Neural cell (in vitro differentiated cells): Measurements from ENCODE around the gene ADGRG1. TPM values are rescaled to one million over a fixed set of nuclear protein-coding genes. Genes with fewer than 3 reads are reported as not detected.

Source experiments
- H2AFZ ChIP-seq: fragments of 200-600, 300-800 bp; sonication (generic), shearing (Covaris generic); 2 replicates; pipeline ENCODE4 v1.6.0; 2014; ENCODE audit warnings: low read depth, mild to moderate bottlenecking, antibody characterized with exemption, low read length, moderate library complexity
- H3F3A ChIP-seq: fragments of 200-600 bp; shearing (Covaris generic); 2 replicates; pipeline ENCODE4 v1.6.1; 2016; ENCODE audit warnings: mild to moderate bottlenecking, moderate library complexity, mixed read lengths, antibody characterized with exemption, low read length; ENCODE audit not compliant: insufficient read depth, poor library complexity, severe bottlenecking
- H3K27ac ChIP-seq: fragments of 200-600, 300-800 bp; sonication (generic), shearing (Covaris generic); 2 replicates; pipeline ENCODE4 v1.5.1; 2014; ENCODE audit warnings: mild to moderate bottlenecking, low read length, moderate library complexity
- H3K27me3 ChIP-seq: fragments of 300-800, 200-600 bp; sonication (generic), shearing (Covaris generic); 2 replicates; pipeline ENCODE4 v1.6.0; 2014; ENCODE audit warnings: mild to moderate bottlenecking, low read depth, low read length, moderate library complexity; ENCODE audit not compliant: insufficient read depth
- H3K36me3 ChIP-seq: fragments of 300-800, 200-600 bp; sonication (generic), shearing (Covaris generic); 2 replicates; pipeline ENCODE4 v1.5.1; 2014; ENCODE audit warnings: mild to moderate bottlenecking, antibody characterized with exemption, low read length, moderate library complexity; ENCODE audit not compliant: insufficient read depth
- H3K4me2 ChIP-seq: fragments of 300-800, 200-600 bp; sonication (generic), shearing (Covaris generic); 2 replicates; pipeline ENCODE4 v1.6.0; 2014; ENCODE audit warnings: mild to moderate bottlenecking, low read length
- H3K4me3 ChIP-seq: fragments of 300-800, 200-600 bp; sonication (generic), shearing (Covaris generic); 2 replicates; pipeline ENCODE4 v1.5.1; 2014; ENCODE audit warnings: mild to moderate bottlenecking, low read length, moderate library complexity
- H3K79me2 ChIP-seq: fragments of 200-600 bp; shearing (Covaris generic); replicated peaks from 2 replicates; pipeline ENCODE4 v1.6.0; 2014; ENCODE audit warnings: mild to moderate bottlenecking, low read length, moderate library complexity; ENCODE audit not compliant: insufficient read depth
- H3K9ac ChIP-seq: fragments of 300-800, 200-600 bp; sonication (generic), shearing (Covaris generic); 2 replicates; pipeline ENCODE4 v1.6.1; 2016; ENCODE audit warnings: mild to moderate bottlenecking, low read length, mixed read lengths
- H3K9me2 ChIP-seq: fragments of 200-600 bp; shearing (Covaris generic); 2 replicates; pipeline ENCODE4 v1.6.1; 2016; ENCODE audit warnings: mild to moderate bottlenecking, low read length, mixed read lengths; ENCODE audit not compliant: insufficient read depth
- H3K9me3 ChIP-seq: fragments of 200-600, 300-800 bp; sonication (generic), shearing (Covaris generic); 2 replicates; pipeline ENCODE4 v1.6.1; 2016; ENCODE audit warnings: mild to moderate bottlenecking, mixed run types, low read length, moderate library complexity, mixed read lengths
- H4K20me1 ChIP-seq: fragments of 200-600 bp; shearing (Covaris generic); 2 replicates; pipeline ENCODE4 v1.6.1; 2016; ENCODE audit warnings: mild to moderate bottlenecking, mixed run types; ENCODE audit not compliant: insufficient read depth
- EP300 ChIP-seq: fragments of 450-650 bp; conservative IDR thresholded peaks from 2 replicates; pipeline ENCODE4 v1.6.1; 2014; ENCODE audit warnings: antibody characterized with exemption, mild to moderate bottlenecking, moderate library complexity; ENCODE audit not compliant: poor library complexity, severe bottlenecking
- EZH2 ChIP-seq: fragments of 200-600, 300-800 bp; shearing (Covaris generic), sonication (generic); IDR thresholded peaks from 2 replicates; pipeline ENCODE4 v1.6.1; 2014; ENCODE audit warnings: antibody characterized with exemption, low read length, borderline replicate concordance, mild to moderate bottlenecking; ENCODE audit not compliant: insufficient read depth, poor library complexity, severe bottlenecking
- MXI1 ChIP-seq: fragments of 450-650 bp; conservative IDR thresholded peaks from 2 replicates; pipeline ENCODE4 v1.6.1; 2014; ENCODE audit warnings: antibody characterized with exemption, mild to moderate bottlenecking; ENCODE audit not compliant: poor library complexity, severe bottlenecking
- POLR2AphosphoS5 ChIP-seq: IDR thresholded peaks from 2 replicates; pipeline ENCODE4 v1.6.1; 2012
- RAD21 ChIP-seq: fragments of 450-650 bp; conservative IDR thresholded peaks from 2 replicates; pipeline ENCODE4 v1.6.1; 2014; ENCODE audit warnings: antibody characterized with exemption, mild to moderate bottlenecking, moderate library complexity
- SMC3 ChIP-seq: fragments of 450-650 bp; conservative IDR thresholded peaks from 2 replicates; pipeline ENCODE4 v1.6.1; 2014; ENCODE audit warnings: antibody characterized with exemption, mild to moderate bottlenecking, moderate library complexity; ENCODE audit not compliant: poor library complexity
- TAF1 ChIP-seq: IDR thresholded peaks from 2 replicates; pipeline ENCODE4 v1.6.1; 2012; ENCODE audit warnings: low read depth
- polyA plus RNA-seq: library from polyadenylated mRNA; depleted of rRNA; stranded (reverse); fragments of >200 nt; gene quantifications from 2 replicates; pipeline ENCODE4 v1.2.3, GENCODE V29; 2014
- TF ChIP-seq, protein P1 (sequence below): fragments of 450-650 bp; IDR thresholded peaks from 2 replicates; pipeline ENCODE4 v1.5.1; 2014; ENCODE audit warnings: antibody characterized with exemption, mild to moderate bottlenecking, moderate library complexity; ENCODE audit not compliant: poor library complexity, severe bottlenecking
- TF ChIP-seq, protein P2 (sequence below): IDR thresholded peaks from 2 replicates; pipeline ENCODE4 v1.6.1; 2012; ENCODE audit warnings: borderline replicate concordance

The ADGRG1 gene
- polyA plus RNA-seq, 1 donor from 2014 or later: 86.8 TPM

GRCh38 chr16:57646388-57647039, 18.1 kb downstream of the ADGRG1 start:
- Histone ChIP-seq H3K79me2 (peaks cover 64% of the 10 kb centered on the region), H3K4me2 (no peak overlapping the region), H3F3A (no peaks in the 10 kb centered on the region), H3K36me3 (peaks cover 16% of the 10 kb centered on the region), H3K4me3 (no peak overlapping the region), H3K9me2 (no peaks in the 10 kb centered on the region), H3K27me3 (no peaks in the 10 kb centered on the region), H2AFZ (no peak overlapping the region), H3K9ac (no peak overlapping the region), H3K9me3 (no peaks in the 10 kb centered on the region), H3K27ac (no peak overlapping the region), H4K20me1 (peaks cover 60% of the 10 kb centered on the region)
- no peak for TF ChIP-seq POLR2AphosphoS5
- TF ChIP-seq MXI1: no peak
- TF ChIP-seq, protein P1, sequence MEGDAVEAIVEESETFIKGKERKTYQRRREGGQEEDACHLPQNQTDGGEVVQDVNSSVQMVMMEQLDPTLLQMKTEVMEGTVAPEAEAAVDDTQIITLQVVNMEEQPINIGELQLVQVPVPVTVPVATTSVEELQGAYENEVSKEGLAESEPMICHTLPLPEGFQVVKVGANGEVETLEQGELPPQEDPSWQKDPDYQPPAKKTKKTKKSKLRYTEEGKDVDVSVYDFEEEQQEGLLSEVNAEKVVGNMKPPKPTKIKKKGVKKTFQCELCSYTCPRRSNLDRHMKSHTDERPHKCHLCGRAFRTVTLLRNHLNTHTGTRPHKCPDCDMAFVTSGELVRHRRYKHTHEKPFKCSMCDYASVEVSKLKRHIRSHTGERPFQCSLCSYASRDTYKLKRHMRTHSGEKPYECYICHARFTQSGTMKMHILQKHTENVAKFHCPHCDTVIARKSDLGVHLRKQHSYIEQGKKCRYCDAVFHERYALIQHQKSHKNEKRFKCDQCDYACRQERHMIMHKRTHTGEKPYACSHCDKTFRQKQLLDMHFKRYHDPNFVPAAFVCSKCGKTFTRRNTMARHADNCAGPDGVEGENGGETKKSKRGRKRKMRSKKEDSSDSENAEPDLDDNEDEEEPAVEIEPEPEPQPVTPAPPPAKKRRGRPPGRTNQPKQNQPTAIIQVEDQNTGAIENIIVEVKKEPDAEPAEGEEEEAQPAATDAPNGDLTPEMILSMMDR: no peak

DNA sequence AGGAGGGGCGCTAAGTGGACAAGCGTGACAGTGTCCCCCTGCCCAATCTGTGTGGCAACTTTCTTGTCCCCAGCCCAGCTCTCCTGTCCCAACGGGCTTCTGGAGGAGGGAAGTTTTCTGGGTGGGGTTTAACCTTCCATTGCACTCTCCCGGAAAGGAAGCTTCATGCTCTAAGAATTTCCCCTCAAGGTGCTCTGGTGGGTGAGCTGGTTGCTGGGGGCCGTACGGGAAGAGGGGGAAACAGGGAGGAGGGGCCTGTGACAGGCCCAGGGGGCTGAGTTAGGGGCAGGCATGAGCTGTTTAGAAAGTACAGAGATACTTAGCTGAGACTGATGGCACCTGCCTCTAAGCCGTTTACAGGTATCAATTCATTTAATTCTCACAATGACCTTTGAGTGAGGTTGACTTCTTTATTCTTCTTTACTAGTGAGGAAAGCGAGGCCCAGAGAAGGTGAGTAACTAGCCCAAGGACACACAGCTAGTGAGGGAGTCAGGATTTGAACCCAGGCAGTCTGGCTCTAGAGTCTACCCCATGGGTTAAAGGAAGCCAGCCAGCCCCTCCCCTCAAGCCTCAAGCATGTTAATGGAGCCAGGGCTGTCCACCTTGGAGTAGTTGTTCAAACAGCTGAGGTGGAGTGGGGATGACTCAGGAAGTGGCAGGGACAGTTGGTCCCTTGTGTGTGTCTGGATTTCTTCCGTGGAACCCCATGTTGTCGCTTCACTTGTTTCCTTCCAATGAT, 18.9 kb downstream of the ADGRG1 start:
- H3K4me3 ChIP-seq: no peak overlapping the region
- TF ChIP-seq TAF1: no peak
- no peak for TF ChIP-seq SMC3
- TF ChIP-seq, protein P2, sequence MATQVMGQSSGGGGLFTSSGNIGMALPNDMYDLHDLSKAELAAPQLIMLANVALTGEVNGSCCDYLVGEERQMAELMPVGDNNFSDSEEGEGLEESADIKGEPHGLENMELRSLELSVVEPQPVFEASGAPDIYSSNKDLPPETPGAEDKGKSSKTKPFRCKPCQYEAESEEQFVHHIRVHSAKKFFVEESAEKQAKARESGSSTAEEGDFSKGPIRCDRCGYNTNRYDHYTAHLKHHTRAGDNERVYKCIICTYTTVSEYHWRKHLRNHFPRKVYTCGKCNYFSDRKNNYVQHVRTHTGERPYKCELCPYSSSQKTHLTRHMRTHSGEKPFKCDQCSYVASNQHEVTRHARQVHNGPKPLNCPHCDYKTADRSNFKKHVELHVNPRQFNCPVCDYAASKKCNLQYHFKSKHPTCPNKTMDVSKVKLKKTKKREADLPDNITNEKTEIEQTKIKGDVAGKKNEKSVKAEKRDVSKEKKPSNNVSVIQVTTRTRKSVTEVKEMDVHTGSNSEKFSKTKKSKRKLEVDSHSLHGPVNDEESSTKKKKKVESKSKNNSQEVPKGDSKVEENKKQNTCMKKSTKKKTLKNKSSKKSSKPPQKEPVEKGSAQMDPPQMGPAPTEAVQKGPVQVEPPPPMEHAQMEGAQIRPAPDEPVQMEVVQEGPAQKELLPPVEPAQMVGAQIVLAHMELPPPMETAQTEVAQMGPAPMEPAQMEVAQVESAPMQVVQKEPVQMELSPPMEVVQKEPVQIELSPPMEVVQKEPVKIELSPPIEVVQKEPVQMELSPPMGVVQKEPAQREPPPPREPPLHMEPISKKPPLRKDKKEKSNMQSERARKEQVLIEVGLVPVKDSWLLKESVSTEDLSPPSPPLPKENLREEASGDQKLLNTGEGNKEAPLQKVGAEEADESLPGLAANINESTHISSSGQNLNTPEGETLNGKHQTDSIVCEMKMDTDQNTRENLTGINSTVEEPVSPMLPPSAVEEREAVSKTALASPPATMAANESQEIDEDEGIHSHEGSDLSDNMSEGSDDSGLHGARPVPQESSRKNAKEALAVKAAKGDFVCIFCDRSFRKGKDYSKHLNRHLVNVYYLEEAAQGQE: no peak
- no peak for TF ChIP-seq POLR2AphosphoS5
- TF ChIP-seq, protein P1: no peak
- TF ChIP-seq RAD21: no peak
- TF ChIP-seq MXI1: no peak
- TF ChIP-seq EP300: no peak
- no peak for TF ChIP-seq EZH2
- no peaks in the 10 kb centered on the region for H3K9me2 ChIP-seq
- no peak overlapping the region for H3K9ac ChIP-seq
- H3F3A ChIP-seq: no peaks in the 10 kb centered on the region
- H3K4me2 ChIP-seq: no peak overlapping the region
- H4K20me1 ChIP-seq: peaks cover 62% of the 10 kb centered on the region
- peaks cover 57% of the 10 kb centered on the region for H3K79me2 ChIP-seq
- H3K27ac ChIP-seq: no peak overlapping the region
- H3K36me3 ChIP-seq: peaks cover 16% of the 10 kb centered on the region
- H2AFZ ChIP-seq: no peak overlapping the region
- H3K27me3 ChIP-seq: no peaks in the 10 kb centered on the region
- no peaks in the 10 kb centered on the region for H3K9me3 ChIP-seq
